GM18502 (cell line): Measurements from ENCODE around the gene ABHD16A.

ENCODE experiments used
- ATAC-seq: cut with Tn5 transposase; IDR thresholded peaks from one replicate; pipeline ENCODE4 v1.9.1; 2021; ENCODE audit warnings: mild to moderate bottlenecking; ENCODE audit not compliant: unreplicated experiment, poor library complexity

Gene ABHD16A

DNA sequence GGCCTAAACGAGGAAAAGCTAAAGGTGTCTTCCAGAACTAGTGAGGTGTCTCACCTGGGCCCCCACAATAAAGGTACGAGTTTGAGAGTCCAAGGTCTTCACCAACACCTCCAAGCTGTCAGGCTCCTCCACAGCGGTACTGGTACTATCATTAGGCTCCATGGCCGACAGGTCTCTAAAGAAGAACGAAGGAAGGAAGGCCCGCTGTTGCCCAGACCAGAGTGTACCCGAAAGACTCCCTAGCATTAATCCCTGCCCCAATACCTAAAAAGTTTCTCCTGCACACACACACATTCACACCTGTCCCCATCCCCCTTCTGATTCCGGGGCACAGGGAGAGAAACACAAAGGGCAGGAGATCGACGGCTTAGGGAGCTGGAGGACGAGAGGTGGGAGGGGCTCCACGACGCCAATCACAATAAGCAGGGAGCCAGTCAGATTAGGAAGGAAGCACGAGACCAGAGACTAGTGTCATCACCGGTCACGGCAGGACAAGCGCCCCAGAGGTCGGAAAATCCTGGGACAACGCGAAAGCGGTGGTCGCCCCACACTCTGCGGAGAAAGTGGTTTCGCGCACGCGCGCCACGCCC lies 51.4 kb downstream of the ABHD16A start:
- peak; percentile 35 for ATAC-seq

- ATAC-seq: no peak
These were observed 57.8 kb downstream of the ABHD16A start for GRCh38 chr6:31645325-31645724.

DNA sequence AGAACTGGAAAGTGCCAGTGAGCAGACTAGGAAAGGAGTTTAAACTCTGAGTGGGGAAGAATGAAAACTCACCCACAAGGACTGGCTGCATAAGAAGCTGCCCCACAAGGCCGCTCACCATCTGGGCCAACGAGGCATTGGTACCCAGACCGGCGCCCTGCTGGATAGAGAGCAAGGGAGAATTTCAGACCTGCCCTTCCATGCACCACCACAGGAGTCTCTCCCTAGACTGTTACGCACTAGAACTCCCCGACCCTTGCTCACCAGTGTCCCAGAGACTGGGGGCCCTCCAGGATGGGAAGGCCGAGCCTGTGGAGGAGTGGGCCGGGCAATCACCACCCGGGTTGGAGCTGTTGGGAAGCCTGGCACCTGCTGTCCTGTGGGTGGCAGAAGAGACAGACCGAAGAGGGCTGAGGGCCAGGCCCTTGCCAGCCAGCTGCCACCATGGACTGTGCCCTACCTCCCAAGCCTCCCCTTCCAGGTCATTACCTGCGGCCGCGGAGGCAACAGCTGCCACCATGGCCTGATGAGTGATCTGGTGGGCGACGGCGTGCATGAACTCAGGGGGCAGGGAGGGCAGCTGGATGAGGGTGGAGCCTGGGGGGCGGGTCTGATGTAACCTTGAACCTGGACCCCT lies 59.2 kb downstream of the ABHD16A start:
- no peak for ATAC-seq

- ATAC-seq: no peak
These were observed 60.1 kb downstream of the ABHD16A start for GRCh38 chr6:31642798-31643570.

GRCh38 chr6:31641370-31641769 lies 61.8 kb downstream of the ABHD16A start:
- no peak for ATAC-seq

DNA sequence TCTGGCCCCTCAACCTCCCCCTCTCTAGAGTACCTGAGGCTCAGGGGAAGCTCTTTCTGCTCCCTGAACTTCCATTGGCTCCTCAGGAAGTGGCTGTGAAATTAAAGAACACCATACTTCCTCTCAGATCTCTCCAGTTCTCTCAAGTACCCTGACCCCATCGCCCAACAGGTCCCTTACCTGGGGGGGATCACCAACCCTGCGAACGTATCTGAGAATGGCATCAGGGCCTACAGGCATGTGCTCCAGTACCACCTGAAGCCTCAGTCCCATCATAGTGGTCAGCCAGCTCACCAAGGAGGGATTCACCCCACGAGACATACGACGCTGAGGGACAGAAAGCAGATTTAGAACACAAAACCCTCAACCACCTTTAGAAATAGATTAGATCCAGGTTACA lies 62.5 kb downstream of the ABHD16A start:
- no peak for ATAC-seq

DNA sequence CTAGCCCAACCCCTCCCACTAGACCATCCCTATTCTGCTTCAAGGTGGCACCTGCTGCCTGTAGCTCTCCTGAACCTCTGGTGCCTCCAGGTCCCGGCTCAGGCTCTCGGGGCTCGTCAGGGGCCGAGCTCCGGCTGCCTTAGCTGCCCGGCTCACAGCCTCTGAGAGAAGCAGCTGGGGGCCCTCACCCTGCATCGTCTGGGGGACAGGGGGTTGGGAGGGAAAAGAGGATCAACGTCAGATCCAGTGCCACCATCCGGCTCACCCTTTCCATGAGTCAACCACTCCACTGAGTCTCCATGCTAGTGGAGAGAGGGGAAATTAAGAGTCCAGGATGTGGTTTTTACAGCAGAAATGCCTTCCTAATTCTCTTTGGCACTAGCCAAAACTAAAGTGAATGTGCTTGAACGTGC lies 63.7 kb downstream of the ABHD16A start:
- no peak for ATAC-seq

DNA sequence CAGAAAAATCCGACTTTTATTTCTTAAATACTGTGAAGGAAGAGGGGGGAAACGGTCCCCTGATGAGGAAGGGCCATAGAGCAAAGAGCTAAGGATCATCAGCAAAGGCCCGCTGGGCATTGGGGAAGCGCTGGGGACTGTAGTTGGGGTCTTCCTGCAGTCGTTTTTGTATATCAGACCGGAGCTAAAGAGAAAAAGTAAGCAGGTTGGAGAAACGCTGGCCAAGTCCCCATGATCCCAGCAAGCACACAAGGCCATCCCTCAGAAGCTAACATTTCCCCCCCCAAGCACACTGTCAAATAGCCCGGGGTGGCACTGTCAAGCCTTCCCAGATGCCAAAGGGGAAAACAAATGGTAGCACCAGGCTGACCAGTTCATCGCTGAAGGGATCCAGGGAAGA lies 64.1 kb downstream of the ABHD16A start:
- ATAC-seq: no peak
